NCI-H345 treated with DMSO at 0.1 percent for 48 hours (cell line): ENCODE measurements around the gene RRBP1.

Source experiments
- DNase-seq: peaks from one replicate; lab custom pipeline; 2025; ENCODE audit not compliant: unreplicated experiment; lab: John Stamatoyannopoulos, UW

RRBP1 gene

DNA sequence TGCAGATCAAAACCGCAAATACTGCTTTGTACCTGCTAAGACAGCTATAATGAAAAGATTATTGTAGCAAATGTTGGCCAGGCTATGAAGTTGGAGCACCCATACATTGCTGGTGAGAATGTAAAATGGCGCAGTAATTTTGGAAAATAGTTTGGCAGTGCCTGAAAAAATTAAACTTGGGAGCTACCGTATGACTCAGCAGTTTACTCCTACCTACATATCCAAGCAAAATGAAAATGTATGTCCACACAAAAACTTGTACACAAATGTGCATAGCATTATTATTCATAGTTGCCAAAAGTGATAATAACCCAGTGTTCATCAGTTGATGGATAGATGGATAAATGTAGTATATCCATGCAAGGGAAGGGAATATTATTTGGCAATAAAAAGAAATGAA is 98.9 kb downstream of the RRBP1 start:
- no peak for DNase-seq

DNA sequence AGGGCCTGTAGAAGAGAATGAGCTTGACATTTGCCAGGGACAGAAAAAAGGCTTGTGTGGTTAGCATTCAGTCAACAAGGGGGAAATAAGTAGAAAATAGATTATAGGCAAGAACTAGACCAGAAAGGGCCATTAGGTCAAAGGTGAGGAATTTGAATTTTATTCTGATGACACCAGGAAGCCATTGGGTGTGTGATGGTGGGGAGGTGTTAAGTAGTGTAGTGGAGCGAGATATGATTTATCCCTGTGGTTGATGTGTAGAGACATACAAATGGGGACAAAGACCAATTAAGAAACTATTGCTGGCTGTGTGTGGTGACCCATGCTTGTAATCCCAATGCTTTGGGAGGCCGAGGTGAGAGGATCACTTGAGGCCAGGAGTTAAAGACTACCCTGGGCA is 101.1 kb downstream of the RRBP1 start:
- no peak for DNase-seq

GRCh38 chr20:17579369-17580039 is 102.5 kb downstream of the RRBP1 start:
- DNase-seq = no peak

DNA sequence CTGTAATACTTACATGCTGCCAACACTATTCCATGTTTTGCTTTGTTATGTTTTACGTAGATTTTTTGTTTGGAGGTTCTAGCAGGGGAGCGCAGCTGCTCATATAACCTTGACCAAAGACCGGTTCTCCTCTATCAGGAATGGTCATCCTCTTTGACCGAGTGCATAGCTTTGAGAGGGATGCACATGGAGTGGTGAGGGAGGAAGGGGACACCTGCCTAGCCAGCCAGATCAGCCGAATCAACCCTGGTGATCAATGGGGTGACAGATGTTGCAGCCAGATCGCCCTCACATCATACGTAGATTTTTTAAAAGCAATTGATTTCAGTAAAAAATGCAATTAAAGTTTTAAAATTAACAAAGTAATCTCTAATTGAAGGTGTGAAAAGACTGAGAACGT is 105.8 kb downstream of the RRBP1 start:
- no peak for DNase-seq

DNA sequence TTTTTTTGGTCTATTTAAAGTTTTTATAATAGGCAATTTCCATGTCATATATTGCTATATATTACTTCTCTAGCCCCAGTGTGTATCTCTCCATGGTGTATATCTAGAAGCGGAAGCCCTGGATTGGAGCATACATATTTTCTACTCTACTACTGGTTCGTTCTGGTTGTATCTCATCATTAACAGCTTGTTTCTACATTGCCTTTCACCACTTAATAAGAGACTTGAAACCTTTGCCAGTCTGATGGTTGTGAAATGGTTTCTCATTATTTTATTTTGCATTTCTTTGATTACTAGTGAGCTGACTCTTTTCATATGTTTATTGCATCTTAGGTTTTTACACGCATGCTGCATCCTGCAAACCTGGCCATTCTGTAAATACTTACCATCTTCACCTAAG is 108.6 kb downstream of the RRBP1 start:
- DNase-seq = no peak

DNA sequence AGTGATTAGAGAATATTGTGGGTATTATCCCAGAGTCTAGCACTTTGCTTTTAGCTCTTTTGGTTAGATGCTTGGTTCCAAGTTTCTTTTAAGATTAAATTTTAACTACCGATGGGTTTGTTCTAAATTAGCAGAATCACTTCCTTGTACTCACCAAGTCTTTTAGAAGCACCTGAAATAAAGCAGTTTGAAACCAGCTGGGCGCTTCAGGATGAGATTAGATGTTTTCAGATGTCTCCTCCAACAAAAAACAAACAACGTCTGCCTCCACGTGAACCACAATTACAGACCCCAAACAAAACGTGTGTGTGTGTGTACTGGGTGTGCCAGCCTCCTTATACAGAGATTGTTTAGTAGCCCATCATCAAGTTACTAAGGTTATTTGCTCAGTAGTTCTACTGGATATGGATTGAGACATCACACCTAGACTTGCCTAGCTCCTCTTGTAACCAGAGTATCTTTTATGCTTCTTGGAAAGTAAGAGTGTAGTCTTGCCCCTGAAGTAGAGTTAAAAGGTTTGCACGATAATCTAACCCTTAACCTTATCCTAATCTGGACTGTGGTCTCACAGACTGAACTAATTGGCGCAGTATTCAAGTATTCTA is 109.9 kb downstream of the RRBP1 start:
- no peak for DNase-seq

DNA sequence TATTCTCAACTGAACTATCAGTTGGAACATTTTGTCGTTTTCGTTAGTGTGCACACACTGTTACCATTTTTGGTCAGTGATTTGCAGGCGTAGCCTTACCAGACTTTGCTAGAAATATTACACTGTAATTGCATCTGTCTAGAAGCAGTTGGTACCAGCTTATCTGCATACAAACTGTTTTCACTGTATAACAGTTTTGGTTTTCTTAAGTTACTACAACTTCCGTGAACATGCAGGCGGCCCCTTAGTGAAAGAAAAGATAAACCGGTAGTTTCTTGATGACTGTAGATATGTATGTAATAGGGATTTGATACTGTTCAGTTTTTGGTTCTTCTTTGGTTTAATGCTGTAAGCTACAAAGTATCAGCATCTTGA is 110.9 kb downstream of the RRBP1 start:
- DNase-seq = no peak

DNA sequence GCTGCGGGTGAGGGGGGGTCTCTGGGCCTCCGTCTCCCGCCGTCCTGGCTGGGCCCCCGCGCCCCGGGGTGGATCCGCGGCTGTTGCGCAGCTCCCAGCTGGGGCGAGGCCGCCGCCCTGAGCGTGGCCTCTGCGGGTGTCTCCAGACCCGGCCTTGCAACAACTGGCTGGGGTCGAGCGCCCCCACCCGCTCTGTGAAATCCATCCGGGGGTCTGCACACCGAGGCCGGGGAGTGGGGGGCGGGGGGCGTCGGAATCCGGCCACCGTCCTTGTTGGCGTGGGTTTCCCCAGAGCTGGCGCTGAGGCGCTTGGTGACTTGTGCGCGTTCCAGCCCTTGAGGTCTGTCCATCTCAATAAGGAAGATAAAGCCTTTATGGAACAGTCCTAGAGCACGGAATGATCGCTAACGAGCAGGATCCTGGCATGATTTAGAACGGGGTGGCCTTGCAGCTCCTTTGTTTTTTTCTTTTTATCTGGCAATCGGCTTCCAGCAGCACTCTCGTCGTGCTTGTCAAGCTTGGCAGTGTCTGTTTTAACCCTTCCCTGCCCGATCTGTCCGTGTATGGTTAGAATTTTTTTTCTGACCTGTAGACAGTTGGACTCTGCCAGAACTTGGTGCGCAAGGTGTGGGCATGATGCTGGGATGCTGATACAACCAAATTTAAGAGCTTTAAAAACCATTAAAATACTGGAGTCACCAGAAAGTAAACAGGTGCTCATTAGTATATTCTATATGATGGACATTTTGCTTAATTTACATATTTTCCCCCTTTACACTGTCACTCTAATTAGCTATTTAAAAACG is 111.5 kb downstream of the RRBP1 start:
- no peak for DNase-seq

DNA sequence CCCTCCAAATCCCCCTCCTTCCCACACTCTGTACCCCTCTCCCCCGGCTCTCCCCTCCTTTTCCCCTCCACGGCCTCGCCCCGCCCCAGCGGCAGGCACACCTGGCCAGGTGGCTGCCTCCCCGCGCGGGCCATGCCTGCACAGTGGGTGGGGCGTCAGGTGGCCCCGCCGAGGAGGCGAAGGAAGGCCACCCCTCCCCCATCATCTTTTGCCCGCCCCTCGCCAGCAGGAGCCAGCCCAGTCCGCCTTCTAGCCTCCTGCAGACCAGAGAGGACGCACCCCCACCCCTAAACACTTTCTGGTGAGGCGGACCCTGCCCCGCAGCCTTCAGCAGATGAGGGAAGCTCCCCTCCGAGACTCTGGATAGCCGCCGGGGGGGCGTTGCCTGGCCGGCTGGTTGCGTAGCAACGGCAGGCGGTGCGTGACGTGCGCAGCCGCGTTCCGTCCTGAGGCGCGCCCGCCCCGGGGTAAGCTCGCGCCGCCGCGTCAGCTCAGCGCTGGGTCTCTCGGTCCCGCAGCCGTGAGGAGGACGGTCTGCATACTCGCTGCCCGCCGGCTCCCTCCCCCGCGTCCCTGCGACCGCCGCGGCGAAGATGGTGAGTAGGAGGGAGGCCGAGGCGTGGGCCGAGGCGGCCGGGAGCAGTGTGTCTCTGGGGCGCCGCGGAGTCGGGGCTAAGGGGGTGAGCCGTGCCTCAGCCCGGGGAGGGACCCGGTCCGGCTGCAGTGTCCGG is 112.3 kb downstream of the RRBP1 start, which contains the start of gene DSTN:
DSTN (plus strand) TSS at position 460 of the 731 bp plus-strand sequence; CDS start at position 594, 134 bp downstream.
- DNase-seq = peak; percentile 88

DNA sequence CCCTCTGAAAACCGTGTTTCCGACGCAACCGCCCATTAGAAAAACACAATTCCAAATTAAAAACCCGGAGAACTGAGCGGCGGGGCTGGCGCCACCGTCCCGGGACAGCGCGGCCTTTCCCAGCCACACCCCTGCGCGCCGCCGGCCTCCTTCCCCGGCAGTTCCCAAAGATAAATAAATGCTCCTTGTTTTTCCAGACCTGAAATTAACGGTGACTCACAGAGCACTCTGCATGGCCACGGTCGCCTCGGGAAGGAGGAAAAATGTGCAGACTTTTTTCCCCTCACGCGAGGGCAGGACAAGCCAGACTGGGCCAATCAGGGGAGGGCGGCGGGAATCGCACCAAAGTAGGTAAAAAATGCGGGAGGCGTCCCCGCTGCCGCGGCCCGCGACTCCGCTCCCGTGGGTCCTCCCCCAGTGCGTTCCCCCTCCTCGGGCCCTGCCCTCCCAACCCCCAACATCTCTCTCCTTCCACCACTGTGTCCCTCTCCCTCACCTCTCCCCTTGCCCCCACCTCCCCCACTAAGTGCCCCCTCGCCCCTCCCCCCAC is 113.0 kb downstream of the RRBP1 start:
- peak; percentile 32 for DNase-seq

GRCh38 chr20:17568045-17568788 is 113.8 kb downstream of the RRBP1 start:
- DNase-seq = no peak

GRCh38 chr20:17566345-17566744 is 115.7 kb downstream of the RRBP1 start:
- DNase-seq = no peak

DNA sequence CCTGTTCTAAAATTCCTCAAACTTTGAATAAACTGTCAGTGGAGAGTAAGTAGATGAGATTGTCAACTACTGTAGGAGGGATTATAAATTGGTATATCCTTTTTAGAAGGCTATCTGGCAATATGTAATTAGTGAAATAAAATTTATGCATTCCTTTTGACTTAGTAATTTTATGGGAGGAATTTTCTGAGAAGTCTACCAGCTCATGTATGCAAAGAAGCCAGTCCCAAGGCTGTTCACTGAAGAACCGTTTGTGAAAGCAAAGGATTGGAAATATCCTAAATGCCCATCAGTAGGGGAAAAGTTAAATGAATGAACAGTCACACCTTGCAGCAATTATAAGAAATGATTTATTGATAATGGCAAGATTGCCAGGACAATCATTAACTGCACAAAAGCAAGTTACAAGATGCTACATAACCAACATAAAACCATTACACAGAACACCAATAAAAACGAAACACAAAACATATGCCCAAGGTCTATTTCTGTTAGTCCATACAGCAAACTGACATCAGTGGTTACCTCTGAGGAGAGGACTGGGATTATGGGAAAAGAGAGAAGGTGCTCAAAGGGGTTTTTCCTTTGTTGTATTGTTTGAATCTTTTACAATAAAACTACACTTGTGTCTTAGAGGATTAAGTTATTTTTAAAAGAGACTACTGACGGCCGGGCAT is 116.7 kb downstream of the RRBP1 start:
- DNase-seq = no peak
